NCI-H526 (cell line): Measurements from ENCODE around the gene ZSCAN30.

Experiments used
- DNase-seq, 2 experiments: peaks; one replicate each; lab custom pipeline; 2025; lab: John Stamatoyannopoulos, UW

ZSCAN30 gene

GRCh38 chr18:35290094-35290735, at the start of gene ZSCAN30:
TSS of gene ZSCAN30 (minus strand) at chr18:35290229. CDS start at chr18:35264352, 25,877 bp downstream.
- DNase-seq: peak; percentile 79 to 91

- DNase-seq: no peak
Observed at GRCh38 chr18:35337286-35337685, 47.3 kb upstream of the ZSCAN30 start.

- DNase-seq: no peak
Observed at GRCh38 chr18:35335866-35336265, 45.8 kb upstream of the ZSCAN30 start.

- DNase-seq: no peak
Observed at GRCh38 chr18:35334821-35335220, 44.8 kb upstream of the ZSCAN30 start.

GRCh38 chr18:35334212-35334611, 44.2 kb upstream of the ZSCAN30 start:
- DNase-seq: no peak

GRCh38 chr18:35331367-35332087, 41.5 kb upstream of the ZSCAN30 start:
- DNase-seq: no peak

GRCh38 chr18:35328868-35329267, 38.8 kb upstream of the ZSCAN30 start:
- no peak for DNase-seq

GRCh38 chr18:35326695-35327387, 36.8 kb upstream of the ZSCAN30 start:
- DNase-seq: no peak

- no peak for DNase-seq
Observed at GRCh38 chr18:35324926-35325655, 35.1 kb upstream of the ZSCAN30 start.

GRCh38 chr18:35322486-35323458, 32.7 kb upstream of the ZSCAN30 start:
- DNase-seq: no peak

GRCh38 chr18:35311496-35311895, 21.5 kb upstream of the ZSCAN30 start:
- DNase-seq: no peak

- DNase-seq: no peak
Observed at GRCh38 chr18:35306588-35307250, 16.7 kb upstream of the ZSCAN30 start.

- DNase-seq: no peak
Observed at GRCh38 chr18:35303610-35304009, 13.6 kb upstream of the ZSCAN30 start.

GRCh38 chr18:35296060-35296459, 6.0 kb upstream of the ZSCAN30 start:
- no peak for DNase-seq

- no peak for DNase-seq
Observed at GRCh38 chr18:35291166-35291565, 1.1 kb upstream of the ZSCAN30 start.

GRCh38 chr18:35289727-35290093, 319 bp downstream of the ZSCAN30 start:
- peak; percentile 37 to 54 for DNase-seq

GRCh38 chr18:35289293-35289692, 736 bp downstream of the ZSCAN30 start:
- peak in 1 of 2 experiments; percentile 2 for DNase-seq

GRCh38 chr18:35284841-35285240, 5.2 kb downstream of the ZSCAN30 start:
- no peak for DNase-seq

GRCh38 chr18:35283923-35284794, 5.9 kb downstream of the ZSCAN30 start:
- no peak for DNase-seq

- no peak for DNase-seq
Observed at GRCh38 chr18:35282353-35282752, 7.7 kb downstream of the ZSCAN30 start.
